OCI-LY7 (cell line): ENCODE data around the gene DYNC1I1. TPM values are rescaled to one million over a fixed set of nuclear protein-coding genes. Genes with fewer than 3 reads are reported as not detected.

Source experiments
- BruUV-seq: library from RNA; stranded (reverse); fragments of 400-500 nt; replicated peaks from 2 replicates; lab custom pipeline; 2021; lab: Mats Ljungman, UMichigan
- CTCF ChIA-PET: fragments of 300-600 bp; sonication (Branson Sonifier 250); formaldehyde crosslinking; loops from one replicate; lab custom pipeline; 2022; ENCODE audit warnings: antibody characterized with exemption; ENCODE audit not compliant: unreplicated experiment; lab: Charles Lee
- POLR2A ChIA-PET: fragments of 300-600 bp; sonication (Branson Sonifier 250); formaldehyde crosslinking; loops from one replicate; lab custom pipeline; 2022; ENCODE audit warnings: antibody characterized with exemption; lab: Charles Lee
- DNase-seq: peaks from one replicate; pipeline ENCODE4 v3.0.0-alpha.2; 2015; ENCODE audit warnings: low spot score
- H2AFZ ChIP-seq: fragments of 200-600 bp; sonication (generic), shearing (Covaris generic); 2 replicates; pipeline ENCODE4 v1.6.1; 2014; ENCODE audit warnings: mild to moderate bottlenecking, antibody characterized with exemption, low read length, moderate library complexity
- H3K27ac ChIP-seq: fragments of 200-600 bp; sonication (generic); 2 replicates; pipeline ENCODE4 v1.5.1; 2014; ENCODE audit warnings: mixed run types, low read depth, mild to moderate bottlenecking, moderate library complexity, low read length, inconsistent platforms; ENCODE audit not compliant: poor library complexity, severe bottlenecking
- H3K36me3 ChIP-seq: fragments of 200-600 bp; sonication (generic); 2 replicates; pipeline ENCODE4 v1.6.1; 2014; ENCODE audit warnings: mild to moderate bottlenecking, antibody characterized with exemption, low read length, moderate library complexity, mixed read lengths; ENCODE audit not compliant: insufficient read depth
- H3K4me1 ChIP-seq: fragments of 200-600 bp; sonication (generic); 2 replicates; pipeline ENCODE4 v1.5.1; 2014; ENCODE audit warnings: mild to moderate bottlenecking, low read length; ENCODE audit not compliant: insufficient read depth, poor library complexity, severe bottlenecking
- H3K4me2 ChIP-seq: fragments of 200-600 bp; sonication (generic); 2 replicates; pipeline ENCODE4 v1.6.1; 2014; ENCODE audit warnings: mild to moderate bottlenecking, low read length
- H3K4me3 ChIP-seq: fragments of 200-600 bp; sonication (generic); 2 replicates; pipeline ENCODE4 v1.5.1; 2014; ENCODE audit warnings: mild to moderate bottlenecking, low read depth, low read length; ENCODE audit not compliant: poor library complexity, severe bottlenecking
- H3K79me2 ChIP-seq: fragments of 200-600 bp; sonication (generic); 2 replicates; pipeline ENCODE4 v1.6.1; 2016; ENCODE audit warnings: low read depth, mild to moderate bottlenecking, low read length, moderate library complexity, mixed read lengths; ENCODE audit not compliant: insufficient read depth
- H3K9me2 ChIP-seq: fragments of 200-600 bp; sonication (generic); 2 replicates; pipeline ENCODE4 v1.6.1; 2016; ENCODE audit warnings: mild to moderate bottlenecking, low read length, mixed read lengths; ENCODE audit not compliant: insufficient read depth
- H3K9me3 ChIP-seq: fragments of 200-600 bp; sonication (generic); 2 replicates; pipeline ENCODE4 v1.6.1; 2014; ENCODE audit warnings: mild to moderate bottlenecking, mixed run types, low read length, mixed read lengths
- H4K20me1 ChIP-seq: fragments of 200-600 bp; sonication (generic); 2 replicates; pipeline ENCODE4 v1.6.1; 2014; ENCODE audit warnings: mild to moderate bottlenecking, antibody characterized with exemption, low read length, moderate library complexity, mixed read lengths; ENCODE audit not compliant: insufficient read depth
- EZH2phosphoT487 ChIP-seq: fragments of 200-600 bp; sonication (generic); IDR thresholded peaks from 2 replicates; pipeline ENCODE4 v1.6.1; 2018; ENCODE audit warnings: low read depth, borderline replicate concordance, mild to moderate bottlenecking, mixed run types, antibody characterized with exemption, low read length, moderate library complexity, mixed read lengths
- intact Hi-C: fragments of 100-400 bp; cut with micrococcal nuclease; formaldehyde crosslinking; loops from one replicate; pipeline ENCODE4 v1.10.0; 2022; ENCODE audit not compliant: unreplicated experiment
- total RNA-seq, 2 experiments: library from RNA; depleted of rRNA in 1 of 2; stranded (reverse); fragments of >200 nt in 1 of 2; shearing (Covaris generic) in 1 of 2; gene quantifications; 2 replicates each; pipeline ENCODE4 v1.2.3, GENCODE V29; 2014 to 2022
- TF ChIP-seq, protein P1 (sequence below): fragments of 200-600 bp; sonication (generic); conservative IDR thresholded peaks from 2 replicates; pipeline ENCODE4 v1.5.1; 2014; ENCODE audit warnings: mild to moderate bottlenecking, antibody characterized with exemption, low read length, moderate library complexity, mixed read lengths

DYNC1I1 gene
- total RNA-seq, 2 experiments from 2014 or later = not detected

DNA sequence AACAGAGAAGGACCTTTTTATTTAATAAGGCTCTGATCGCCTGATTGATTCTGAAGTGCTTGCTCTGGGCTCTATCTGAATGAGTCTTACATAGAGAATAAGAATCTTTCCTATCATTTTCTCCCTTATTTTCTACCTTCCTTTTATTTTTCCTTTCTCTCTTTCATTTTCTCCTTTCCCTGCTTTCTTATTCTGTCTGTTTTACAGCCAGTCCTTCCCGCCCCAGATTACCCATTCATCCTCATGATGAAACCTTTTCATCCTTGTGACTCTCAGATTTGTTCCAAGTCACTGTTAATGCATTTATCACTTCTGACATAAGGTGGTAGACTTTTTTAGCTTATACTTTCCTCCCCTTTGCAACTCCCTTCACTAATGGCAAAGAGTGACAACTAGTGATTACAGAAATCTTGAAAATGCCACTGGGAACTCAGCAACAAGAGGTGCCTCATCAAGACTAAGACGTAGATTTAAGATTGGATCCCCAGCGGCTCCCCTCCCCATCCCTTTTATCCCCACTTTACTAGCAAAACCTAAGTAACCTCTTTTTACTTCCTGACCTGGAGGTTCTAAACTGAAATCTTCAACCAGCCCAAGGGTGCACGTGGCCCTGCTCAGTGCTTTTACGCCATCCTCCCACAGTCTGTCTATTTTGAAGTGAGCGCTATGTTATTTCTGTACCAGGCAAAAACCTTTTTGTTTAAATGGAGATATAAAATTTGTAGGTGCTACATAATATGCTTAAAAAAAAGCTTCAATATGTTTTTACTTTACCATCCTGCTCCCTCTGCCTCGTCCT is 179.8 kb downstream of the DYNC1I1 start:
- DNase-seq = no peak
- no TSS peak for BruUV-seq
- Histone ChIP-seq H4K20me1 (no peaks in the 10 kb centered on the region), H3K4me3 (no peak overlapping the region), H3K79me2 (no peaks in the 10 kb centered on the region), H3K27ac (no peak overlapping the region), H3K36me3 (no peaks in the 10 kb centered on the region), H3K9me2 (no peaks in the 10 kb centered on the region), H3K4me1 (no peaks in the 10 kb centered on the region), H3K4me2 (no peak overlapping the region), H2AFZ (no peak overlapping the region), H3K9me3 (no peaks in the 10 kb centered on the region)
- ChIA-PET POLR2A (interaction anchor here (0.6 kb wide), 1 partner anchor 16 kb away, joined by 3 read pairs; no protein-coding TSS in a partner anchor), CTCF (no interaction called here)
- intact Hi-C loops = no loop called here
- TF ChIP-seq, protein P1, sequence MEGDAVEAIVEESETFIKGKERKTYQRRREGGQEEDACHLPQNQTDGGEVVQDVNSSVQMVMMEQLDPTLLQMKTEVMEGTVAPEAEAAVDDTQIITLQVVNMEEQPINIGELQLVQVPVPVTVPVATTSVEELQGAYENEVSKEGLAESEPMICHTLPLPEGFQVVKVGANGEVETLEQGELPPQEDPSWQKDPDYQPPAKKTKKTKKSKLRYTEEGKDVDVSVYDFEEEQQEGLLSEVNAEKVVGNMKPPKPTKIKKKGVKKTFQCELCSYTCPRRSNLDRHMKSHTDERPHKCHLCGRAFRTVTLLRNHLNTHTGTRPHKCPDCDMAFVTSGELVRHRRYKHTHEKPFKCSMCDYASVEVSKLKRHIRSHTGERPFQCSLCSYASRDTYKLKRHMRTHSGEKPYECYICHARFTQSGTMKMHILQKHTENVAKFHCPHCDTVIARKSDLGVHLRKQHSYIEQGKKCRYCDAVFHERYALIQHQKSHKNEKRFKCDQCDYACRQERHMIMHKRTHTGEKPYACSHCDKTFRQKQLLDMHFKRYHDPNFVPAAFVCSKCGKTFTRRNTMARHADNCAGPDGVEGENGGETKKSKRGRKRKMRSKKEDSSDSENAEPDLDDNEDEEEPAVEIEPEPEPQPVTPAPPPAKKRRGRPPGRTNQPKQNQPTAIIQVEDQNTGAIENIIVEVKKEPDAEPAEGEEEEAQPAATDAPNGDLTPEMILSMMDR = no peak
- no peak for TF ChIP-seq EZH2phosphoT487

DNA sequence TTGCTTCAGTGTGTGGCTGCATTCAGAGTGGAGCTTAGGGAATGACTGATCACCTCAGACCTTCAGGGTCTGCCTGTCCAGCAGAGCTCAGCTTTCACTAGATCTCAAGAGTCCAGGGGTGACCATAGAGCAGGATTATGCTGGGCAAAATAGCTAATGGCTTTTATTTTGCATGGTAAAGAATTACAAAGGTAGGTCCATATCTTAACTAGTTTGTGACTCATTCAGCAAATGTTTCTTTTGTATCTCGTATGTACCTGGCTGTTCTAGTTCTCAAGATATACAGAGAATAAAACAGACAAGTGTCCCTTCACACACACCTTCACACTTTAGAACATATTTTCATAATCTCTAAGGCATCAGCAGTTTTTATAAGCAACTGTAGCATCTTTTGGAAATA is 180.5 kb downstream of the DYNC1I1 start:
- H3K79me2 ChIP-seq = no peaks in the 10 kb centered on the region
- H3K36me3 ChIP-seq = no peaks in the 10 kb centered on the region
- H3K9me3 ChIP-seq = no peaks in the 10 kb centered on the region
- TF ChIP-seq EZH2phosphoT487 = no peak
- TF ChIP-seq, protein P1 = no peak
- no peak for DNase-seq
- no peak overlapping the region for H3K27ac ChIP-seq
- intact Hi-C loops = no loop called here
- H3K4me2 ChIP-seq = no peak overlapping the region
- H3K4me3 ChIP-seq = no peak overlapping the region
- BruUV-seq = no TSS peak
- no peaks in the 10 kb centered on the region for H4K20me1 ChIP-seq
- no peaks in the 10 kb centered on the region for H3K9me2 ChIP-seq
- no peaks in the 10 kb centered on the region for H3K4me1 ChIP-seq
- H2AFZ ChIP-seq = no peak overlapping the region
- POLR2A ChIA-PET = interaction anchor here (0.6 kb wide), 1 partner anchor 17 kb away, joined by 3 read pairs; no protein-coding TSS in a partner anchor
- CTCF ChIA-PET = no interaction called here

DNA sequence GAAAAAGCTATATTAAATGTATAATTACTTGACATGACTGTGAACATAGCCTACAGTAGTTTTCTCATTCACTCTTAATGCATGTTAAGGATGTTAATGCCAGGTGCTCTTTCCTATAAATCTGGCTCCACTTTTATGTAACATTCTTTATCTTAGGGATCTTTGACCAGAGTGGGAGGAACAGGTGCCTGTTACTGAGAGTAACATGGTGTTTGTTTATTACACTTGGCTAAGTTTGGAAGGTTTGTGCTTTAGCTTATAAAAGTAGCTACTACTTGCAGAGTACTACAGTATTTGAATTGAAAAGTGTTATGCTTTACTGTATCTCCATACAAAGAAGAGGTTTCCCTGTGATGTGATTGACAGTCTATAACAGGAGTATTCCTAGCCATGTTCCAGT is 183.4 kb downstream of the DYNC1I1 start:
- no peak for DNase-seq
- ChIA-PET POLR2A (no interaction called here), CTCF (no interaction called here)
- no peaks in the 10 kb centered on the region for H4K20me1 ChIP-seq
- no peak overlapping the region for H3K4me2 ChIP-seq
- no peaks in the 10 kb centered on the region for H3K4me1 ChIP-seq
- H3K36me3 ChIP-seq = no peaks in the 10 kb centered on the region
- H3K9me3 ChIP-seq = no peaks in the 10 kb centered on the region
- no peak overlapping the region for H3K27ac ChIP-seq
- no peak overlapping the region for H3K4me3 ChIP-seq
- no peak overlapping the region for H2AFZ ChIP-seq
- TF ChIP-seq EZH2phosphoT487 = no peak
- TF ChIP-seq, protein P1 = no peak
- no TSS peak for BruUV-seq
- no peaks in the 10 kb centered on the region for H3K9me2 ChIP-seq
- H3K79me2 ChIP-seq = no peaks in the 10 kb centered on the region
- intact Hi-C loops = no loop called here
